Caco-2 (cell line): ENCODE data around the gene RSPO4. TPM values are rescaled to one million over a fixed set of nuclear protein-coding genes. Genes with fewer than 3 reads are reported as not detected.

Experiments
- BruUV-seq: library from RNA; stranded (reverse); fragments of 400-500 nt; replicated peaks from 2 replicates; lab custom pipeline; 2021; lab: Mats Ljungman, UMichigan
- CTCF ChIA-PET: fragments of 300-600 bp; sonication (Branson Sonifier 250); formaldehyde crosslinking; loops from one replicate; lab custom pipeline; 2022; ENCODE audit warnings: antibody characterized with exemption; lab: Charles Lee
- POLR2A ChIA-PET: fragments of 300-600 bp; sonication (Branson Sonifier 250); formaldehyde crosslinking; loops from one replicate; lab custom pipeline; 2022; ENCODE audit warnings: antibody characterized with exemption; lab: Charles Lee
- DNase-seq, 2 experiments: peaks; one replicate each; pipeline versions ENCODE4 v3.0.0 to v3.0.0-alpha.2; 2020 to 2022
- H3K27me3 ChIP-seq: replicated peaks from 2 replicates; pipeline ENCODE4 v1.6.0; 2011; ENCODE audit warnings: low read length; ENCODE audit not compliant: control insufficient read depth, insufficient read depth
- H3K36me3 ChIP-seq: 2 replicates; pipeline ENCODE4 v1.5.1; 2011; ENCODE audit warnings: low read length; ENCODE audit not compliant: control insufficient read depth, insufficient read depth
- H3K4me1 ChIP-seq: fragments of 250-450 bp; sonication (Bioruptor Pico); 2 replicates; pipeline ENCODE4 v1.5.1; 2020; ENCODE audit warnings: mild to moderate bottlenecking
- H3K4me3 ChIP-seq: 2 replicates; pipeline ENCODE4 v1.5.1; 2011; ENCODE audit warnings: low read depth, mild to moderate bottlenecking, control low read depth, low read length
- H3K9me3 ChIP-seq: fragments of 250-450 bp; sonication (Bioruptor Pico); 2 replicates; pipeline ENCODE4 v1.5.1; 2020; ENCODE audit warnings: mild to moderate bottlenecking, moderate library complexity
- H3K27ac Mint-ChIP-seq: one replicate; pipeline ENCODE4 v1.8.0; 2022; ENCODE audit warnings: mixed read lengths; ENCODE audit not compliant: unreplicated experiment
- H3K27me3 Mint-ChIP-seq: one replicate; pipeline ENCODE4 v1.8.0; 2022; ENCODE audit warnings: mixed read lengths; ENCODE audit not compliant: insufficient read depth, unreplicated experiment
- H3K36me3 Mint-ChIP-seq: one replicate; pipeline ENCODE4 v1.8.0; 2022; ENCODE audit warnings: mild to moderate bottlenecking, mixed read lengths; ENCODE audit not compliant: insufficient read depth, unreplicated experiment
- H3K4me1 Mint-ChIP-seq: one replicate; pipeline ENCODE4 v1.8.0; 2022; ENCODE audit warnings: low read depth, mixed read lengths; ENCODE audit not compliant: unreplicated experiment
- H3K4me3 Mint-ChIP-seq: one replicate; pipeline ENCODE4 v1.8.0; 2022; ENCODE audit warnings: mild to moderate bottlenecking, moderate library complexity, mixed read lengths; ENCODE audit not compliant: unreplicated experiment
- H3K9me3 Mint-ChIP-seq: one replicate; pipeline ENCODE4 v1.8.0; 2022; ENCODE audit warnings: mixed read lengths; ENCODE audit not compliant: unreplicated experiment
- CTCF ChIP-seq, 2 experiments: fragments of 200-600 bp in 1 of 2; IDR thresholded peaks; 1 replicate in 1 of 2; 2 replicates in 1 of 2; pipeline versions ENCODE4 v1.5.1 to v1.8.0; 2011 to 2022; ENCODE audit warnings: antibody characterized with exemption in 1 of 2, control low read depth in 1 of 2, inconsistent platforms in 1 of 2, low read depth in 1 of 2, low read length in 1 of 2, mild to moderate bottlenecking in 1 of 2, moderate library complexity in 1 of 2; ENCODE audit not compliant: insufficient read depth in 1 of 2, severe bottlenecking in 1 of 2, unreplicated experiment in 1 of 2
- intact Hi-C: fragments of 100-400 bp; cut with micrococcal nuclease; formaldehyde crosslinking; loops from one replicate; pipeline ENCODE4 v1.10.0; 2022; ENCODE audit not compliant: unreplicated experiment
- total RNA-seq: library from RNA; stranded (reverse); gene quantifications from 2 replicates; pipeline ENCODE4 v1.2.3, GENCODE V29; 2022

RSPO4 gene
- total RNA-seq, 1 experiment from 2014 or later: 0.41 TPM

GRCh38 chr20:951384-952169 lies 50.5 kb downstream of the RSPO4 start:
- Mint-ChIP-seq H3K27ac (no peak overlapping the region), H3K4me3 (no peak overlapping the region), H3K4me1 (no peaks in the 10 kb centered on the region), H3K9me3 (peaks cover 12% of the 10 kb centered on the region), H3K36me3 (no peaks in the 10 kb centered on the region), H3K27me3 (peaks cover 22% of the 10 kb centered on the region)
- Histone ChIP-seq H3K4me1 (no peaks in the 10 kb centered on the region), H3K27me3 (no peaks in the 10 kb centered on the region), H3K4me3 (no peak overlapping the region), H3K9me3 (no peaks in the 10 kb centered on the region), H3K36me3 (no peaks in the 10 kb centered on the region)
- intact Hi-C loops: loop anchor here (10.0 kb wide), 2 partner anchors 77 to 263 kb away; no protein-coding TSS in a partner anchor
- no peak for TF ChIP-seq CTCF (IDR thresholded peaks at IDR 0.05; ENCODE audit: insufficient read depth in 1 of 2, low read depth in 1 of 2, low read length in 1 of 2, severe bottlenecking in 1 of 2, unreplicated experiment in 1 of 2)
- DNase-seq: no peak
- POLR2A ChIA-PET: no interaction called here
- no TSS peak for BruUV-seq
- CTCF ChIA-PET: no interaction called here

- BruUV-seq: no TSS peak
- ChIA-PET CTCF (interaction anchor here (0.6 kb wide), 1 partner anchor 276 kb away, joined by 3 read pairs; the partner anchor contains the start of gene RAD21L1), POLR2A (no interaction called here)
- H3K27ac Mint-ChIP-seq: no peak overlapping the region
- H3K4me1 ChIP-seq: peaks cover 12% of the 10 kb centered on the region
- no peak for DNase-seq
- peaks cover 12% of the 10 kb centered on the region for H3K9me3 Mint-ChIP-seq
- no peaks in the 10 kb centered on the region for H3K9me3 ChIP-seq
- H3K4me1 Mint-ChIP-seq: peaks cover 7% of the 10 kb centered on the region
- intact Hi-C loops: loop anchor here (10.0 kb wide), 2 partner anchors 75 to 265 kb away; no protein-coding TSS in a partner anchor
- H3K36me3 Mint-ChIP-seq: no peaks in the 10 kb centered on the region
- no peak overlapping the region for H3K4me3 ChIP-seq
- H3K4me3 Mint-ChIP-seq: no peak overlapping the region
- no peaks in the 10 kb centered on the region for H3K36me3 ChIP-seq
- H3K27me3 Mint-ChIP-seq: peaks cover 21% of the 10 kb centered on the region
- H3K27me3 ChIP-seq: no peaks in the 10 kb centered on the region
- TF ChIP-seq CTCF (IDR thresholded peaks at IDR 0.05; ENCODE audit: insufficient read depth in 1 of 2, low read depth in 1 of 2, low read length in 1 of 2, severe bottlenecking in 1 of 2, unreplicated experiment in 1 of 2): no peak
Observed at GRCh38 chr20:949717-950116, 52.4 kb downstream of the RSPO4 start.

GRCh38 chr20:946826-947225 lies 55.3 kb downstream of the RSPO4 start:
- H3K27ac Mint-ChIP-seq: no peak overlapping the region
- no peaks in the 10 kb centered on the region for H3K36me3 ChIP-seq
- DNase-seq: no peak
- POLR2A ChIA-PET: no interaction called here
- peaks cover 15% of the 10 kb centered on the region for H3K27me3 Mint-ChIP-seq
- H3K4me3 Mint-ChIP-seq: no peak overlapping the region
- intact Hi-C loops: no loop called here
- peaks cover 12% of the 10 kb centered on the region for H3K9me3 Mint-ChIP-seq
- no peak for TF ChIP-seq CTCF (IDR thresholded peaks at IDR 0.05; ENCODE audit: insufficient read depth in 1 of 2, low read depth in 1 of 2, low read length in 1 of 2, severe bottlenecking in 1 of 2, unreplicated experiment in 1 of 2)
- H3K4me1 ChIP-seq: peaks cover 29% of the 10 kb centered on the region
- H3K4me3 ChIP-seq: no peak overlapping the region
- peaks cover 10% of the 10 kb centered on the region for H3K4me1 Mint-ChIP-seq
- H3K27me3 ChIP-seq: no peaks in the 10 kb centered on the region
- BruUV-seq: no TSS peak
- CTCF ChIA-PET: no interaction called here
- no peaks in the 10 kb centered on the region for H3K36me3 Mint-ChIP-seq
- H3K9me3 ChIP-seq: no peaks in the 10 kb centered on the region
